IPS-11a (cell line): ENCODE results near the gene SPOCD1.

ENCODE experiments used
- H3K4me3 ChIP-seq: one replicate; pipeline ENCODE4 v1.5.1; 2013; ENCODE audit warnings: low read depth, low read length, control low read depth

Gene SPOCD1

DNA sequence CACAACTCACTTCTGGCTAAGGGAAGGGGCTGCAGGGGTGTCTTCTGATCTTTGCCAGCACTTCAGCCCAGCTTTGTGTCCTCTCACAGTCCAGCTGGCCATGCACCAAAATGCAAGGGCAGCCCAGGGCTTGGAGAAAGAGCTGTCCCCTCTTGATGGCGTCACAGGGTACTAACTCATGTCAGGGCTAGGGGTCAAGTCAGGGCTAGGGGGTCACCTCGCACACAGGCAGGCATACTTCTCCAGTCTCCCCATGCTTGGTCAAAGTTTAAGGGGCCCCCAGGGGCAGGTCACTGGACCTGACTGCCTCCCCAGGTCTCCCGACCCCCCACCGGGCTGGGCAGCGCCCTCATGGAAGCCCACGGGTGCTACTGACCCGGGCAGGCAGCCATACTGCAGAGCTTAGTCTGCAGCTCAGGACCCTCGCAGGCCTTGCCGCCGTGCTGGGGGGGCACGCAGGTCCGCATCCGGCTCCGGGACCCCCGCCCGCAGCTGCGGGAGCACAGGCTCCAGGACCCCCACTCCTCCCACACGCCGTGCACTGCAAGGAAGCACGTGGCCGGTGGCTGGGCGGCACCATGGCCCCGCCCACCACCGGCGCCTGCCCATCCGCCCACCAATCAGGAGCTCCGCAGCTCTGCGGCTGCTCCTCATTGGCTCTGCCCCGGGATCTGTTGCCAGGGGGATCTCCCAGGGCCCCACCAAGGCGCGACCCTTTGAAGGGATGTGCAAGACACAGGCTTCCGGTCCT is 73.2 kb downstream of the SPOCD1 start:
- H3K4me3 ChIP-seq, result no peak overlapping the region
